GM23248 (cell line): Measurements from ENCODE around the gene NANS. TPM values are rescaled to one million over a fixed set of nuclear protein-coding genes. Genes with fewer than 3 reads are reported as not detected.

Experiments used
- DNase-seq: peaks from one replicate; pipeline ENCODE4 v3.0.0-alpha.2; 2015
- H2AFZ ChIP-seq: fragments of 200-600 bp; sonication (generic); 2 replicates; pipeline ENCODE4 v1.6.1; 2016; ENCODE audit warnings: antibody characterized with exemption
- H3F3A ChIP-seq: fragments of 200-600 bp; sonication (generic); 2 replicates; pipeline ENCODE4 v1.6.1; 2016; ENCODE audit warnings: mild to moderate bottlenecking, antibody characterized with exemption, mixed run types; ENCODE audit not compliant: insufficient read depth
- H3K27ac ChIP-seq: fragments of 200-600 bp; sonication (generic); 2 replicates; pipeline ENCODE4 v1.5.1; 2016; ENCODE audit warnings: mild to moderate bottlenecking
- H3K27me3 ChIP-seq: fragments of 200-600 bp; sonication (generic); replicated peaks from 2 replicates; pipeline ENCODE4 v1.6.1; 2016; ENCODE audit warnings: mild to moderate bottlenecking; ENCODE audit not compliant: insufficient read depth
- H3K36me3 ChIP-seq: fragments of 200-600 bp; sonication (generic); 2 replicates; pipeline ENCODE4 v1.6.1; 2016; ENCODE audit warnings: low read depth, mild to moderate bottlenecking
- H3K4me1 ChIP-seq: fragments of 200-600 bp; sonication (generic); 2 replicates; pipeline ENCODE4 v1.6.1; 2016; ENCODE audit warnings: mild to moderate bottlenecking; ENCODE audit not compliant: insufficient read depth
- H3K4me2 ChIP-seq: fragments of 200-600 bp; sonication (generic); one replicate; pipeline ENCODE4 v1.6.1; 2016; ENCODE audit warnings: mild to moderate bottlenecking; ENCODE audit not compliant: unreplicated experiment
- H3K4me3 ChIP-seq: fragments of 200-600 bp; sonication (generic); 2 replicates; pipeline ENCODE4 v1.5.1; 2016; ENCODE audit warnings: mild to moderate bottlenecking
- H3K79me2 ChIP-seq: fragments of 200-600 bp; sonication (generic); 2 replicates; pipeline ENCODE4 v1.6.1; 2016; ENCODE audit warnings: mild to moderate bottlenecking; ENCODE audit not compliant: insufficient read depth
- H3K9ac ChIP-seq: fragments of 200-600 bp; sonication (generic); 2 replicates; pipeline ENCODE4 v1.6.1; 2016; ENCODE audit warnings: mild to moderate bottlenecking
- H3K9me2 ChIP-seq: fragments of 200-600 bp; sonication (generic); 2 replicates; pipeline ENCODE4 v1.6.1; 2016; ENCODE audit warnings: mixed run types, mild to moderate bottlenecking, moderate library complexity; ENCODE audit not compliant: insufficient read depth
- H3K9me3 ChIP-seq: fragments of 200-600 bp; sonication (generic); one replicate; pipeline ENCODE4 v1.6.1; 2017; ENCODE audit warnings: low read depth
- H4K20me1 ChIP-seq: fragments of 200-600 bp; sonication (generic); 2 replicates; pipeline ENCODE4 v1.6.0; 2016; ENCODE audit not compliant: insufficient read depth
- EZH2 ChIP-seq: fragments of 200-600 bp; sonication (generic); IDR thresholded peaks from 2 replicates; pipeline ENCODE4 v1.6.1; 2018; ENCODE audit warnings: antibody characterized with exemption, mild to moderate bottlenecking; ENCODE audit not compliant: insufficient read depth, poor library complexity, severe bottlenecking
- EZH2phosphoT487 ChIP-seq: fragments of 200-600 bp; sonication (generic); IDR thresholded peaks from 2 replicates; pipeline ENCODE4 v1.6.1; 2018; ENCODE audit warnings: antibody characterized with exemption, moderate library complexity, mild to moderate bottlenecking, low read depth; ENCODE audit not compliant: insufficient read depth
- WGBS, 2 experiments: methylation state at CpG; one replicate each; pipeline ENCODE4 v1.1.6; 2015 to 2017; ENCODE audit warnings: low lambda C conversion rate in 2 of 2, low coverage in 1 of 2; ENCODE audit errors: missing lambda C conversion rate in 2 of 2; 5-methylcytosine and 5-hydroxymethylcytosine counted together
- in situ Hi-C: fragments of 300-500 bp; cut with MboI; formaldehyde crosslinking; loops from 2 replicates; pipeline ENCODE4 v1.15.0; 2020
- polyA plus RNA-seq: library from polyadenylated mRNA; unstranded; fragments of >200 nt; fragmentation: Nextera tagmentation; extraction: Ambion mirVana; gene quantifications from 2 replicates; pipeline ENCODE4 v1.2.1, GENCODE V29; 2016
- total RNA-seq: library from RNA; depleted of rRNA; stranded (reverse); fragments of >200 nt; shearing (Covaris generic); gene quantifications from 2 replicates; pipeline ENCODE4 v1.2.3, GENCODE V29; 2014

Gene NANS
- total and polyA plus RNA-seq, 2 experiments from 2014 or later, result 80.8 to 128 TPM

GRCh38 chr9:98092613-98092931, 36.0 kb downstream of the NANS start:
- 63 to 66% methylated on average over 11 of the region's 11 CpGs for WGBS, 2 experiments
- Histone ChIP-seq H3K27ac (no peak overlapping the region), H3K4me1 (no peaks in the 10 kb centered on the region), H3K27me3 (no peaks in the 10 kb centered on the region), H3K4me3 (no peak overlapping the region), H3K4me2 (no peak overlapping the region), H3K9me2 (no peaks in the 10 kb centered on the region), H3K79me2 (no peaks in the 10 kb centered on the region), H2AFZ (no peak overlapping the region), H3K36me3 (no peaks in the 10 kb centered on the region), H3K9ac (no peak overlapping the region), H3K9me3 (no peaks in the 10 kb centered on the region), H4K20me1 (no peaks in the 10 kb centered on the region), H3F3A (no peaks in the 10 kb centered on the region)
- TF ChIP-seq EZH2, result no peak
- TF ChIP-seq EZH2phosphoT487, result no peak
- DNase-seq, result no peak
- in situ Hi-C loops, result no loop called here

DNA sequence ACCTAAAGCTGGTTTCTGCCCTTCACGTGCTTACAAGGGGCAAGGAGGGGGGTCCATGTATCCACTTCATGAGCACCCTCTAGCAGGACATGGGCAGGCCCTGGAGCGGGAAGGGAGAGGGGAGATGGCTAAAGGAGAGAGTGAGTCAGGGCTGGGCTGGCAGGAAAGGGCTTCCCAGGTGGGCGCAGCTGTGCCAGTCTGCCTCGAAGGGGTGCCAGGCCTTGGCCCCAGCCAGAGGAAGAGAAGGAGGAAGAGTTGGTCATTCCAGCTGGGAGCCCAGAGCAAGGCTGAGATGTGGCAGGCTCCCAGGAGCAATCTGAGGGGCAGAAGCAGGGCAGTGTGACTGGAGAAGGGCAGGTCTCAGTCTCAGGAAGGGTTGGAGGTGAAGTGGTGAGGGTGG, 37.8 kb downstream of the NANS start:
- no peak overlapping the region for H3K27ac ChIP-seq
- no peaks in the 10 kb centered on the region for H3K27me3 ChIP-seq
- H3K9me3 ChIP-seq, result no peaks in the 10 kb centered on the region
- no peaks in the 10 kb centered on the region for H4K20me1 ChIP-seq
- no peaks in the 10 kb centered on the region for H3K79me2 ChIP-seq
- no peak for DNase-seq
- no peaks in the 10 kb centered on the region for H3K9me2 ChIP-seq
- H3K36me3 ChIP-seq, result no peaks in the 10 kb centered on the region
- H2AFZ ChIP-seq, result no peak overlapping the region
- in situ Hi-C loops, result no loop called here
- no peaks in the 10 kb centered on the region for H3F3A ChIP-seq
- no peak overlapping the region for H3K4me3 ChIP-seq
- TF ChIP-seq EZH2phosphoT487 (no peak), EZH2 (no peak)
- H3K4me2 ChIP-seq, result no peak overlapping the region
- no peaks in the 10 kb centered on the region for H3K4me1 ChIP-seq
- no peak overlapping the region for H3K9ac ChIP-seq
- 91 to 97% methylated on average over 4 of the region's 4 CpGs for WGBS, 2 experiments

DNA sequence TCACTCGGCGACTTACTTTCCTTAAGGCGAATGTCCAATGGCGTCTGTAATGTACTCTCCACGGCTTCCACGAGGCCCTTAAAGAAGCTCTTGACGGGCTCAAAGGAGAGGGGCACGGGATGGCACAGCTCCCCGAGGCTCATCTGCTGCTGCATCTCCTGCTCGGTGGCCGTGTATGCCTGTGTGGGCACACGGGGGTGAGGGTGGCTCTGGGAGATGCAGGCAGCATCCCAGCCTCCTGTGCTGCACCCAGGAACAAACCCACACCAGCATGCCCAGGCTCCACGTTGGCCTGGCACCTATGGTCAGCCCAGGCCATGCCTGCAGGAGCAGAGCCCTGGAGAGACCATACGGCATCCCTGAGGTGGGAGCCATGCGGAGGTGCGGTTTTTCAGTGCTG, 38.3 kb downstream of the NANS start:
- no peaks in the 10 kb centered on the region for H3K27me3 ChIP-seq
- no peaks in the 10 kb centered on the region for H3K9me2 ChIP-seq
- no peaks in the 10 kb centered on the region for H3F3A ChIP-seq
- no peaks in the 10 kb centered on the region for H3K4me1 ChIP-seq
- no peaks in the 10 kb centered on the region for H3K9me3 ChIP-seq
- no peaks in the 10 kb centered on the region for H4K20me1 ChIP-seq
- no peak overlapping the region for H3K4me3 ChIP-seq
- no peak overlapping the region for H2AFZ ChIP-seq
- H3K36me3 ChIP-seq, result no peaks in the 10 kb centered on the region
- DNase-seq, result no peak
- H3K4me2 ChIP-seq, result no peak overlapping the region
- TF ChIP-seq EZH2 (no peak), EZH2phosphoT487 (no peak)
- no peaks in the 10 kb centered on the region for H3K79me2 ChIP-seq
- in situ Hi-C loops, result no loop called here
- 91% methylated on average over 16 of the region's 16 CpGs for WGBS, 2 experiments
- no peak overlapping the region for H3K27ac ChIP-seq
- H3K9ac ChIP-seq, result no peak overlapping the region

DNA sequence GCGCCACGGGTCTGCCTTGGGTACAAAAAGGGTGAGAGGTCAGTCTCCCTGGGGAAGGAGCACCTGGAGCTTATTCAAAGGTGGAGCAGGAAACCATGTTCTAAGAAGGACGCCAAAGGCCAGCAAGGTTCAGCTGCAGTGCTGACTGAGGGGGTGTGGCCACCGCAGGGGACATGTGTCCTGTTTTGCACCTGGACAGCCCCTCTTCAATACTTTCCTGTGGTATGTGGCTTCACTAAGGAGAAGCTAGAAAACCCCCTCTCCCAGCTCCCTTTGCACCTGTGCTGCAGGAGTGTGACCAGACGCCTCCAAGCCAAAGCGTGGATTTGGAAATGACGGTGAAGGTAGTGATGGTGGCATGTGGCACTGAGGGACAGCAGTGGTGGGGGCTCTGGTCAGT, 38.9 kb downstream of the NANS start:
- H3K4me3 ChIP-seq, result no peak overlapping the region
- H3K27me3 ChIP-seq, result no peaks in the 10 kb centered on the region
- H3F3A ChIP-seq, result no peaks in the 10 kb centered on the region
- no peaks in the 10 kb centered on the region for H3K79me2 ChIP-seq
- DNase-seq, result no peak
- in situ Hi-C loops, result no loop called here
- no peaks in the 10 kb centered on the region for H3K9me3 ChIP-seq
- WGBS, 2 experiments, result 78 to 80% methylated on average over 7 of the region's 7 CpGs
- no peaks in the 10 kb centered on the region for H4K20me1 ChIP-seq
- H3K36me3 ChIP-seq, result no peaks in the 10 kb centered on the region
- TF ChIP-seq EZH2, result no peak
- no peak for TF ChIP-seq EZH2phosphoT487
- no peaks in the 10 kb centered on the region for H3K4me1 ChIP-seq
- no peak overlapping the region for H2AFZ ChIP-seq
- H3K27ac ChIP-seq, result no peak overlapping the region
- H3K9me2 ChIP-seq, result no peaks in the 10 kb centered on the region
- H3K4me2 ChIP-seq, result no peak overlapping the region
- no peak overlapping the region for H3K9ac ChIP-seq

DNA sequence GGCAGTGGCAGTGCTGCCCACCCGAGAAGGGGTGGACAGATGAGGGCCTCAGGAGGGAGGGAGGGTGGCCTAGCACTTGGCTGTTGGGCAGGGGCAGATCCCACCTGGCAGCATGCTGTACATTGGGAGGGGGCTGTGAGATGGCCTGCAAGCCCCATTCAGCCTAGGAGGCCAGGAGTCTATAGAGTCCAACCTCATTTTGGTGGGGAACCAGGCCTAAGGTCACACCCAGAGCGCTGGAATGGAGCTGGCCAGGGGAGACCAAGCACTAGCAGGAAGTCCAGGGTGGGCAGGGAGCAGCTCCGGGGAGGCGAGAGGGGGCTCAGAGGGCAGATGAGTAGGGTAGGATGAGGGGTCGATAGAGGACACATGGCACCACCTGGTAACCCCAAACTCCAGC, 39.6 kb downstream of the NANS start:
- no peak for DNase-seq
- no peak overlapping the region for H3K4me2 ChIP-seq

More for the DNA sequence above, 39.6 kb downstream of the NANS start:
- Histone ChIP-seq H3K36me3 (no peaks in the 10 kb centered on the region), H3K27ac (no peak overlapping the region), H3K79me2 (no peaks in the 10 kb centered on the region), H3K4me3 (no peak overlapping the region), H2AFZ (no peak overlapping the region), H3K9ac (no peak overlapping the region), H3K27me3 (no peaks in the 10 kb centered on the region), H3K9me3 (no peaks in the 10 kb centered on the region), H4K20me1 (no peaks in the 10 kb centered on the region), H3F3A (no peaks in the 10 kb centered on the region), H3K9me2 (no peaks in the 10 kb centered on the region), H3K4me1 (no peaks in the 10 kb centered on the region)
- TF ChIP-seq EZH2phosphoT487, result no peak
- TF ChIP-seq EZH2, result no peak
- in situ Hi-C loops, result no loop called here
- WGBS, 2 experiments, result 91 to 94% methylated on average over 5 of the region's 5 CpGs
